GM19397 (cell line): Measurements from ENCODE around the gene PRMT5.
A peak's percentile ranks its signal among the peaks of the same experiment; 100 is the strongest.
"Not testable (repeated sequence)": the region's sequence is repeated elsewhere in the genome, so short reads cannot be mapped to it uniquely, and the experiment has no call there.

Experiments used
- ATAC-seq: cut with Tn5 transposase; IDR thresholded peaks from one replicate; pipeline ENCODE4 v1.9.1; 2021; ENCODE audit warnings: mild to moderate bottlenecking, moderate library complexity; ENCODE audit not compliant: unreplicated experiment

The PRMT5 gene

GRCh38 chr14:22929104-22929960 is at the start of gene PRMT5:
TSS of gene PRMT5 (minus strand) at chr14:22929376. CDS start at chr14:22929361, 15 bp downstream.
- peak; percentile 91 for ATAC-seq

- no peak for ATAC-seq
These were observed 49.3 kb upstream of the PRMT5 start for GRCh38 chr14:22978487-22978837.

GRCh38 chr14:22977684-22978486 is 48.7 kb upstream of the PRMT5 start:
- no peak for ATAC-seq

- ATAC-seq, result no peak
These were observed 48.2 kb upstream of the PRMT5 start for GRCh38 chr14:22977434-22977683.

GRCh38 chr14:22976620-22977433 is 47.7 kb upstream of the PRMT5 start:
- ATAC-seq, result no peak

- no peak for ATAC-seq
These were observed 45.5 kb upstream of the PRMT5 start for GRCh38 chr14:22974530-22975313.

GRCh38 chr14:22973217-22974032 is 44.2 kb upstream of the PRMT5 start:
- no peak for ATAC-seq

- no peak for ATAC-seq
These were observed 43.2 kb upstream of the PRMT5 start for GRCh38 chr14:22972313-22972930.

- ATAC-seq, result no peak
These were observed 42.0 kb upstream of the PRMT5 start for GRCh38 chr14:22971152-22971551.

- ATAC-seq, result no peak
These were observed 37.6 kb upstream of the PRMT5 start for GRCh38 chr14:22966783-22967269.

- not testable (repeated sequence) for ATAC-seq
These were observed 37.0 kb upstream of the PRMT5 start for GRCh38 chr14:22965916-22966782.

- no peak for ATAC-seq
These were observed 33.0 kb upstream of the PRMT5 start for GRCh38 chr14:22962061-22962676.

- no peak for ATAC-seq
These were observed 26.8 kb upstream of the PRMT5 start for GRCh38 chr14:22955702-22956569.

- ATAC-seq, result no peak
These were observed 23.2 kb upstream of the PRMT5 start for GRCh38 chr14:22952418-22952817.

GRCh38 chr14:22951795-22952194 is 22.6 kb upstream of the PRMT5 start:
- ATAC-seq, result not testable (repeated sequence)

- no peak for ATAC-seq
These were observed 16.5 kb upstream of the PRMT5 start for GRCh38 chr14:22945642-22946041.

- no peak for ATAC-seq
These were observed 10.5 kb upstream of the PRMT5 start for GRCh38 chr14:22939684-22940083.
